ENCODE results near the gene FBXO33.

Gene FBXO33, protein sequence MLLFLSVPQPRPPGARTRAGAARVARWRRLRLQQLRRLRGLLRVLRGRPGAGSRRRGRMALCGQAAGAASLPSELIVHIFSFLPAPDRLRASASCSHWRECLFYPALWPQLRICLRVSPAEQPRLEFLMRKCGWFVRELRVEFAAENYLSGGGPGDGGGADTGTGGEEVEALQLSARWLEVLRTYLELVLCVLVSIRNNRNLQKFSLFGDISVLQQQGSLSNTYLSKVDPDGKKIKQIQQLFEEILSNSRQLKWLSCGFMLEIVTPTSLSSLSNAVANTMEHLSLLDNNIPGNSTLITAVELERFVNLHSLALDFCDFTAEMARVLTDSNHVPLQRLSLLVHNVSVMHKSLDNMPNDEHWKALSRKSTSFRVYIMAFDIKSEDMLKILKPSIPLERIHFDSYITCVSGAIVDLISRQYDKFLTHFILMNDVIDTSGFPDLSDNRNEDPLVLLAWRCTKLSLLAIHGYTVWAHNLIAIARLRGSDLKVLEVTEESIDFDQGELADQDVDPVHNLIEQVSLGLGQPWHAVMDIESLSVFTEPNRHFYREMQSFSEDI
- total RNA-seq: 92.0 to 191 (median 95.1) reads per million in 3 donors

DNA sequence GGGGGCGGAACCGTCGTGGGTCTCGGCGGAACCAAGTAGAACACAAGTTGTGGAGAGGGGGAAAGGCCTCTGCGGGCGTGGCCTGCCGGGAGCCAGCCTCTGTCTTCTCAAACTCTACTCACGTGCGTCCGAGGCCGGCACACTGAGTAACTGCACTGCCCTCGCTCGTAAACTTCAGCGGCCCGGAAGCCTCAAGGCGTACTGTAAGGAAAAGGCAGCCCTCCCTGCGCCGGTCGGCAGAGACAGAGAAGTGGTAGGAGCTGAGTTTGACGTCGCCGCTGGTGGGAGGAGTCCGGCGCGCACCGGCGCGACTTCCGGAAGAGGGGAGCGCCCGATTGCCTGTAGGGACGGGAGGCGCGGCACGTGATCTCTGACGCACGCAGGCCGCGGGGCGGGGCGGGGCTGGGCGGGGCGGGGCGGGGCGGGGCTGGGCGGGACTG lies at the start of gene FBXO33:
Gene FBXO33 (minus strand): TSS at position 255 of the 440 bp plus-strand sequence. CDS start 271 bp downstream, outside the sequence.
- peak within 1 kb of the TSS; percentile 99 for H3K4me3 ChIP-seq (ENCODE audit: insufficient read depth, low read depth, low read length, poor library complexity, severe bottlenecking)
- H3K27ac ChIP-seq (ENCODE audit: insufficient read depth, low read length, poor library complexity, severe bottlenecking): peak within 1 kb of the TSS; percentile 100
- no peaks in the 10 kb centered on the region for H3K27me3 ChIP-seq (replicated peaks; ENCODE audit: control insufficient read depth, insufficient read depth, low read length, poor library complexity, severe bottlenecking)
- H3K36me3 ChIP-seq (ENCODE audit: control insufficient read depth, insufficient read depth, low read length): no peaks in the 10 kb centered on the region
- DNase-seq: peak; percentile 92 to 96 (median 93)
- no peaks in the 10 kb centered on the region for H3K9me3 ChIP-seq (ENCODE audit: control insufficient read depth, low read length)
- H3K4me1 ChIP-seq (ENCODE audit: control insufficient read depth, insufficient read depth, low read length, poor library complexity, severe bottlenecking): peaks cover 27% of the 10 kb centered on the region

DNA sequence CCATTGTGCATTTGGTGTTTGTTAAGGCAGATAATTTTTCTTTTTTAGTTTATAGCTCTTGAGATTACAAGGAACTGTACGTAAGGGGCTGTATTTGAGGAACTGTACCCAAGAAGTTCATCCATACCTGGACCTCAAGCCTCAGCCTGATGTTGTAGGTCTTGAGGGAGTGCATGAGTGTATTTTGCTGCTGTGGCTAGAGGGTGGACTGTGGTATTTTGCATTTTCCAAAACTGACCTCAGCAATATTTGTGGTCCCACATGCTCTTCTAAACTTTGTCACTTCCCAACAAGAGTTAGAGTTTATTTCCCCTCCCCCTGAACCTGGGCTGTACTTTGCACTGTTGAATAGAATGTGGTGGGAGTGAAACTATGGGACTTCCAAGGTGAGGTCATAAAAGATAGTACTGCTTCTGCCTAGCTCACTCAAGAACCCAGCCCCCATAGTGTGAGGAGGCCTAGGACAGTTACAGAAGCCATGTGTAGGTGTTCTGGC lies 42.2 kb upstream of the FBXO33 start:
- no peaks in the 10 kb centered on the region for H3K9me3 ChIP-seq (ENCODE audit: control insufficient read depth, low read length)
- DNase-seq: no peak
- no peaks in the 10 kb centered on the region for H3K4me1 ChIP-seq (ENCODE audit: control insufficient read depth, insufficient read depth, low read length, poor library complexity, severe bottlenecking)
- H3K4me3 ChIP-seq (ENCODE audit: insufficient read depth, low read depth, low read length, poor library complexity, severe bottlenecking): no peak overlapping the region
- no peaks in the 10 kb centered on the region for H3K36me3 ChIP-seq (ENCODE audit: control insufficient read depth, insufficient read depth, low read length)
- no peaks in the 10 kb centered on the region for H3K27me3 ChIP-seq (replicated peaks; ENCODE audit: control insufficient read depth, insufficient read depth, low read length, poor library complexity, severe bottlenecking)
- H3K27ac ChIP-seq (ENCODE audit: insufficient read depth, low read length, poor library complexity, severe bottlenecking): no peak overlapping the region

DNA sequence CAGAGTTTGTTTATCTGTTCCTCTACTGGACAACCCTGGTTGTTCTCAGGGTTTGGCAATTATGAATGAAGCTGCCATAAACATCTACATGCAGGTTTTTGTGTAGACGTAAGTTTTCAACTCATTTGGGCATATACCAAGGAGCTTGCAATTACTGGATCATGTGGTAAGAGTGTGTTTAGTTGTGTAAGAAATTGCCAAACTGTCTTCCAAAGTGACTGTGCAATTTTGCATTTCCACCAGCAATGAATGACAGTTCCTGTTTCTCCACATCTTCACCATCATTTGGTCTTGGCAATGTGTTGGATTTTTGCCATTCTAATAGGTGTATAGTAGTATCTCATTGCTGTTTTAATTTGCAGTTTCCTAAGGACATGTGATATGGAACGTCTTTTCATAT lies 39.8 kb upstream of the FBXO33 start:
- H3K4me1 ChIP-seq (ENCODE audit: control insufficient read depth, insufficient read depth, low read length, poor library complexity, severe bottlenecking): no peaks in the 10 kb centered on the region
- no peak for DNase-seq
- H3K27me3 ChIP-seq (replicated peaks; ENCODE audit: control insufficient read depth, insufficient read depth, low read length, poor library complexity, severe bottlenecking): no peaks in the 10 kb centered on the region
- no peak overlapping the region for H3K27ac ChIP-seq (ENCODE audit: insufficient read depth, low read length, poor library complexity, severe bottlenecking)
- no peak overlapping the region for H3K4me3 ChIP-seq (ENCODE audit: insufficient read depth, low read depth, low read length, poor library complexity, severe bottlenecking)
- H3K9me3 ChIP-seq (ENCODE audit: control insufficient read depth, low read length): no peaks in the 10 kb centered on the region
- no peaks in the 10 kb centered on the region for H3K36me3 ChIP-seq (ENCODE audit: control insufficient read depth, insufficient read depth, low read length)

DNA sequence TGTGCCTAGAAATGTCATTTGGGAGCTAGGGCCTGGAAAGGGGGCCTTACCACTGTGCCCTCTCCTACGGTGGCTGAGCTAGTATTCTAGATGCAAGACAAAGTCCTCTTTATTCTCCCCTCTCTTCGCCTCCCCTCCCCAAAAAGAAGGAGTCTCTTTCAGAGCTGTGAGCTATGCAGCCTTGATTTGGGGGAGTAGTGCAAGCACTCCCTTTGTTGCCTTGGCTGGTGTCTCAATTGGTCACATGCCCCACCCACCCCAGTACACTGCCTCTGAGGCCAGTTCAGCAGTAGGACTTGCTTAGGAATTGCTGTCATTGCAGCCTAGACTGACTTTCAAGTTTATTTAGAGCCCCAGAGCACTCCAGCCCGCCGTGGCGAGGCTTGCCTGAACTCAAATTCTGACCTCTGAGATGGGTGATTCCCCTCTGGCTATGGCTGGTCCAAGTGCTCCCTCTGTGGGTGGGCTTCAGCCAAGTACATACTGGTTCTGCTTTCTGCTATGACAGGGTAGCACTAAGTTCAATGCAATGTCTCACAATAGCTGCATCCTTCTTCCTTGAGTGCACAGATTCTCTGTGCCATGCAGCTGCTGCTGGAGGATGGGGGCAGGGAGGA lies 37.0 kb upstream of the FBXO33 start:
- H3K36me3 ChIP-seq (ENCODE audit: control insufficient read depth, insufficient read depth, low read length): no peaks in the 10 kb centered on the region
- H3K4me1 ChIP-seq (ENCODE audit: control insufficient read depth, insufficient read depth, low read length, poor library complexity, severe bottlenecking): no peaks in the 10 kb centered on the region
- H3K9me3 ChIP-seq (ENCODE audit: control insufficient read depth, low read length): no peaks in the 10 kb centered on the region
- no peak overlapping the region for H3K27ac ChIP-seq (ENCODE audit: insufficient read depth, low read length, poor library complexity, severe bottlenecking)
- H3K27me3 ChIP-seq (replicated peaks; ENCODE audit: control insufficient read depth, insufficient read depth, low read length, poor library complexity, severe bottlenecking): no peaks in the 10 kb centered on the region
- H3K4me3 ChIP-seq (ENCODE audit: insufficient read depth, low read depth, low read length, poor library complexity, severe bottlenecking): no peak overlapping the region
- DNase-seq: peak in 1 of 3 donors; percentile 1

DNA sequence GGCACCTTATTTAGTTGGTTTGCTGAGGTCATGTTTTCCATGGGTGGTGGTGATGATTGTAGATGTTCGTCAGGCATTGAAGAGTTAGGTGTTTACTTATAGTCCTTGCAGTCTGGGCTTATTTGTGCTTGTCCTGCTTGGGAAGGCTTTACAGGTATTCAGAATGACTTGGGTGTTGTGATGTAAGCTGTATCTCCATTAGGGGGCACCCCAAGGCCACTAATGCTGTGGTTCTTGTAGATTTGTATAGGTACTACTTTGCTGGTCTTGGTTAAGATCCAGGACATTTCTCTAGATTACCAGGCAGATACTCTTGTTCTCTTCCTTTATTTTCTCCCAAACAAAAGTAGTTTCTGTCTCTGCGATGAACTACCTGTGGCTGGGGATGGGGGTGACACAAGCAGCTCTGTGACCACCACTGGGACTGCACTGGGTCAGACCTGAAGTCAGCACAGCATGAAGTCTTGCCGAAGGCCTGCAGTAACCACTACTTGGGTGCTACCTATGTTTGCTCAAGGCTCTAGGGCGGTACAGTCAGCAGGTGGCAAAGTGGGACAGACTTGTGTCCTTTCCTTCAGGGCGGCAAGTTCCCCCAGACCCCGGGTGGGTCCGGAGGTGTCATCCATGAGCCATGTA lies 35.8 kb upstream of the FBXO33 start:
- H3K27me3 ChIP-seq (replicated peaks; ENCODE audit: control insufficient read depth, insufficient read depth, low read length, poor library complexity, severe bottlenecking): no peaks in the 10 kb centered on the region
- no peaks in the 10 kb centered on the region for H3K4me1 ChIP-seq (ENCODE audit: control insufficient read depth, insufficient read depth, low read length, poor library complexity, severe bottlenecking)
- H3K9me3 ChIP-seq (ENCODE audit: control insufficient read depth, low read length): no peaks in the 10 kb centered on the region
- no peak overlapping the region for H3K27ac ChIP-seq (ENCODE audit: insufficient read depth, low read length, poor library complexity, severe bottlenecking)
- H3K4me3 ChIP-seq (ENCODE audit: insufficient read depth, low read depth, low read length, poor library complexity, severe bottlenecking): no peak overlapping the region
- no peaks in the 10 kb centered on the region for H3K36me3 ChIP-seq (ENCODE audit: control insufficient read depth, insufficient read depth, low read length)
- no peak for DNase-seq

DNA sequence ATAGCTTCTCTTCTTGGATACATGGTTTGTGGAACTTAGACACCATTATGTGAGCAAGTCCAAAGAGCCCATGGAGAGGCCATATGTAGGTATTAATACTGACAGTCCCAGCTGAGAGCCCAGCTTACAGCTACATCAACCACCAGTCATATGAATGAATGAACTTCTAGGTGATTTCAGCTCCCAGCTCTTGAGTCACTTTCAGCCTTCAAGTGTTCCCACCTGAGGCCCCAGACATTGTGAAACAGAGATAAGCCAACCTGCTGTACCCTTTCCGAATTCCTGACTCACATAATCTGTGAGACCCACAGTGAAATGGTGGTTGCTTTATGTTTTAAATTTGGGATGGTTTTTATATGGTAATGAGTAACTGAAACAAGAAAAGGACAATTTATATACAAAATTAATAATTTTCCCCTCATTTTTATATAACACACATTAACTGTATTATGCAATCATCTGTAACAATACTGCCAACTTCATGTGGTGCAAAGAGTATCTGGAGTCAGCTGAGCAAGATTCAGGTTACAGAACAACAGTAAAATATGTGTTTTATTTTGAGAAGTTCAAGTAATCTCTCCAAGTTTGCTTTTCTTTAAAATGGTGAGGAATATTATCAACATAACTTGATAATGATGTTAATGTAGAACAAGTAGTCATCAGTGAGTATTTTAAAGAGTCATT lies 27.7 kb upstream of the FBXO33 start:
- H3K4me3 ChIP-seq (ENCODE audit: insufficient read depth, low read depth, low read length, poor library complexity, severe bottlenecking): no peak overlapping the region

DNA sequence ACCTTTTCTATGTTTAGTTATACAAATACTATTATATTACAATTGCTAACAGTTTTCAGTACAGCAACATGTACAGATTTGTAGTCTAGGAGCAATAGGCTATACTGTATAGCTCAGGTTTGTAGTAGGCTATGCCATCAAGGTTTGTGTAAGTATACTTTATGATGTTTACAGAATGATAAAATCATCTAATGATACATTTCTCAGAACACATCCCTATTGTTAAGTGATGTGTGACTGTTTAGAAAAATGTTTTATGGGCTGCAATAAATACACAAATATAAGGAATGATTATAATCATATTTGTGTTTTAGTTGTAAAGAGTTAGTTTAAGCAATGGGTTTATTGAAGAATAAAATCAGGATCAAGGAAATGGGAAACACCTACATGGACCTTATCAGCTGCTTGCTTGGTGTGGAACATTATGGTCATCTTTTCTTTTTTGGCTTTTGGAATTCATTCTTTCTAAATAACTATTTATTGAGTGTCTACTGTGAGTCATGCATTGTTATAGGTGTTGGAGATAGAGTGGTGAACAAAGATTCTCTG lies 24.5 kb upstream of the FBXO33 start:
- no peaks in the 10 kb centered on the region for H3K27me3 ChIP-seq (replicated peaks; ENCODE audit: control insufficient read depth, insufficient read depth, low read length, poor library complexity, severe bottlenecking)
- H3K4me1 ChIP-seq (ENCODE audit: control insufficient read depth, insufficient read depth, low read length, poor library complexity, severe bottlenecking): no peaks in the 10 kb centered on the region
- no peak overlapping the region for H3K4me3 ChIP-seq (ENCODE audit: insufficient read depth, low read depth, low read length, poor library complexity, severe bottlenecking)
- no peaks in the 10 kb centered on the region for H3K9me3 ChIP-seq (ENCODE audit: control insufficient read depth, low read length)
- DNase-seq: no peak
- no peaks in the 10 kb centered on the region for H3K36me3 ChIP-seq (ENCODE audit: control insufficient read depth, insufficient read depth, low read length)
- H3K27ac ChIP-seq (ENCODE audit: insufficient read depth, low read length, poor library complexity, severe bottlenecking): no peak overlapping the region

More for the DNA sequence above, 27.7 kb upstream of the FBXO33 start:
- Histone ChIP-seq H3K27ac (ENCODE audit: insufficient read depth, low read length, poor library complexity, severe bottlenecking) (no peak overlapping the region), H3K36me3 (ENCODE audit: control insufficient read depth, insufficient read depth, low read length) (no peaks in the 10 kb centered on the region), H3K27me3 (replicated peaks; ENCODE audit: control insufficient read depth, insufficient read depth, low read length, poor library complexity, severe bottlenecking) (no peaks in the 10 kb centered on the region), H3K9me3 (ENCODE audit: control insufficient read depth, low read length) (no peaks in the 10 kb centered on the region), H3K4me1 (ENCODE audit: control insufficient read depth, insufficient read depth, low read length, poor library complexity, severe bottlenecking) (no peaks in the 10 kb centered on the region)
- no peak for DNase-seq

DNA sequence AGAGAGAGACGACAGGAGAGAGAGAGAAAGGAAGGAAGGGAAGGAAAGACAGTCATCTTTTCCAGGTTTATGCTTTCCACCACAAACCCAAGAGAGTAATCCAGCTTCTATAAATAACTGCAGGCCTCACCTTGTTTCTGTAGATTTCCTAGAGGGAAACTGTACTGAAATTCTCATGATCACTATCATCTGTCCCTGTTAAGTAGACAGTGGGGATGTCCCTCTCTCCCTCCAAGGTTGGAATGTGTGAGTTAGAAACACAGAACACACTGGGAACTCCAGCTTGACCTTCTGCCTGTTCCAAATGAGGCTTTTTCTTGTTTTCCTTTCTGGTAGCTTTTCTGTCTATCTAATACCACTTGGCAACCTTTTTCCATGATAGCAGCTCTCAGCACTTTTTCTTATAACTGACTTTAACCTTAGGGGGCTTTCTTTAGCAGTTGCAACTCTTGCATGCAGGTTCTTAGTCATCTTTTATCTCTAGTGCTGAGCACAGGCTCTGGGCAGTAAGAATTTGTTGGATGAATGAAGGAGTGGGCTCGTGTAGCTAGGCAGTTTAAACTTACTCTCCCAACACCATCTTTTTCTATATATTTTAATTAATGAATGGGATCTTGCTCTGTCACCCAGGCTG lies 22.8 kb upstream of the FBXO33 start:
- no peak for DNase-seq
- H3K36me3 ChIP-seq (ENCODE audit: control insufficient read depth, insufficient read depth, low read length): no peaks in the 10 kb centered on the region
- no peaks in the 10 kb centered on the region for H3K4me1 ChIP-seq (ENCODE audit: control insufficient read depth, insufficient read depth, low read length, poor library complexity, severe bottlenecking)
- H3K9me3 ChIP-seq (ENCODE audit: control insufficient read depth, low read length): no peaks in the 10 kb centered on the region
- H3K27me3 ChIP-seq (replicated peaks; ENCODE audit: control insufficient read depth, insufficient read depth, low read length, poor library complexity, severe bottlenecking): no peaks in the 10 kb centered on the region
- no peak overlapping the region for H3K27ac ChIP-seq (ENCODE audit: insufficient read depth, low read length, poor library complexity, severe bottlenecking)
- no peak overlapping the region for H3K4me3 ChIP-seq (ENCODE audit: insufficient read depth, low read depth, low read length, poor library complexity, severe bottlenecking)

DNA sequence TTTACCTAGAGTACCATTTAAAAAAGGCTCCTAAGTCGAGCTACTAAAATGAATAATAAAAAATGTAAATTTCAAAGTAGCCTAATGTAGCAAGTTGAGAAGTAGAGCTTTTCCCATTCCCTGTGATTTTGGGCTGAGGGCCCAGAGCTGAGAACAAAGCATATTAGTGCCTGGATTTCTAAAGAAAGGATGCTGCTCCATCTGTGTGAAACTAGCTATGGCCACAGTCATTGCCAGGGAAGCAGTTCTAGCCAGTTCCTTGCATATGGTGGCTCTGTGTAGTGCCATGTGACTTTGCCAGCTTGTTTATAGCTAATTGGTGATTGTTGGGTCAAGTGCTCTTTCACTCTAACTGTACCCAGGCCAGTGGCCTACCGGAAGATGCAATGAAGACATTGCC lies 20.4 kb upstream of the FBXO33 start:
- H3K27ac ChIP-seq (ENCODE audit: insufficient read depth, low read length, poor library complexity, severe bottlenecking): no peak overlapping the region
- H3K4me1 ChIP-seq (ENCODE audit: control insufficient read depth, insufficient read depth, low read length, poor library complexity, severe bottlenecking): no peaks in the 10 kb centered on the region
- DNase-seq: no peak
- no peaks in the 10 kb centered on the region for H3K36me3 ChIP-seq (ENCODE audit: control insufficient read depth, insufficient read depth, low read length)
- H3K9me3 ChIP-seq (ENCODE audit: control insufficient read depth, low read length): no peaks in the 10 kb centered on the region
- no peak overlapping the region for H3K4me3 ChIP-seq (ENCODE audit: insufficient read depth, low read depth, low read length, poor library complexity, severe bottlenecking)
- no peaks in the 10 kb centered on the region for H3K27me3 ChIP-seq (replicated peaks; ENCODE audit: control insufficient read depth, insufficient read depth, low read length, poor library complexity, severe bottlenecking)

Data from effector memory CD4-positive, alpha-beta T cell (primary cell).